Embryonic facial prominence (tissue), 1 donor: ENCODE measurements around the gene ARFGAP1.

Experiments used
- DNase-seq: peaks from one replicate; pipeline ENCODE4 v3.0.0-alpha.2; 2016; ENCODE audit errors: extremely low spot score

ARFGAP1 gene

DNA sequence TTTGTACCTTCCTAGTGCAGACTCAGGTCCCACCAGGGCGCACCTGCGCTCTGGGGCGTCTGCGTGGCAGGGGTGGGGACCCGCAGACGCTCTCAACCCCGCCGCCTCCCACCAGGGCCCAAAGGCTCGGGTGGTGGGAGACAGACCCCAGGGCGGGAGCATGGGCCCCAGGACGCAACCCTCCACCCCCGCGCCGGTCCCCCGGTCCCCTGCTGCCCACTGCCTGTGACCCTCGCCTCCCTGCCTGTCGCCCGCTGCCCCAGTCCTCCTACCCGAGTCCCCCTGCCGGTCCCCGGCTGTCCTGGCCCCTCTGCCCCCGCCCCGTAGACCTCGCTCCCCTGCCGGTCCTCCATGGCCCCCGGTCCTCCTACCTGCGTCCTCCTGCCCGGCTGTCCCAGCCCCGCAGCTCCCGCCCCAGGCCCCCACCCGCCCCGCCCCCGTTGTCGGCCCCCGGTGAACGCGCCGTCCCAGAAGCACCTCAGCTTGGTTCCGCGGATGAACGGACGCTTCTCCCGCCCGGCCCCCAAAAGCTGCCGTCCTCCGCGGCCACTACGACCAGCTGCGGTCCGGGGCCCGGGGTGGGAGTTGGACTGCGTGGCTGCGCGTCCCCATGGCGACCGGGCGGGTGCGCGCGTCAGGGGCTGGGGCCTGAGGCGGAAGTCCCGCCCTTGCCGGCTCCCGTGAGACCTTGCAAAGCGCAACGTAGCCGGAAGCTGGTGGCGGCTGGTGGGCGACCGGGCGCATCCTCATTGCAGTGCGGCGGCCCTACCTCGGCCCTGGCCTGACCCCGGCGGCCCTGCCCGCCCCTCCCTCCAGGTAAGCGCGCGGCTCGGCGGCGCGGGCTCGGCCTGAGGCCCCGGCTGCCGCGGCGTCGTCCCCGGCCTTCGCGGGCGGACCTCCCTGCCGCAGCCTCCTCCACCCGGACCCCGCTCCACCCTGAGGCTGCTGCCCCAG, at the start of gene ARFGAP1:
Gene ARFGAP1 (plus strand): TSS at position 709 of the 954 bp plus-strand sequence. CDS start 2,768 bp downstream, outside the sequence.
- DNase-seq: peak; percentile 74

DNA sequence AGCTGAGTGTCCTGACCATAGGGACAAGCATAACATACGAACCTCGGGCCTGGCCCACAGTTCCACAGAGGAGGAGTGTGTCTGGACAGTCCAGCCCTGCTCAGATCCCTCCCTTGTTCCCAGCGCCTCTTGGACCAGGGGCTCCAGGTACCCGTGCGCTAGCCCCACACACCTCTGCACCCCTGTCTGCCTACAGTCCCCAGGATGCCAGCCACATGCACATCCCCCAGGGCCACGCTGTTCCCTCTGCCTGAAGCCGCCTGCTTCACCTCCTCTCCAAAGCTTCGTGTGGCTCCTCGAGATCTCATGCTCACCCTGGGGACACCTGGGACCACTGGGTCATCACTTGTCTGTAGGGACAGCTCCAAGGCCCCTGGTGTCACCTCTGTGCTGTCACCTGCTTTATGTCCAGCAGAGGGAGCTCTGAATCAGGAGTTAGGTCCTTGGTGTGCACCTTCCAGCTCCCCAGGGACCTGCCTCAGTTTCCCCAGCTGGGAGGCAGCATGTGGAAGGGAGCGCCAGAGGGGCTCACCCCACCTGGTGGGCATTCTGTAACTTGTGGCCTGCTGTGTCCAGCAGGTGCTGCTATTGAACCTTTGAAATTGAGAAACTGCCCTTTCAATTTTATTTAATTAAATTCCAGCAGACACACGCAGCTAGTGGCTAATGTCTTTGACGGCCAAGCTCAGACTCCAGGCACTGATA, 49.3 kb upstream of the ARFGAP1 start:
- DNase-seq: no peak

DNA sequence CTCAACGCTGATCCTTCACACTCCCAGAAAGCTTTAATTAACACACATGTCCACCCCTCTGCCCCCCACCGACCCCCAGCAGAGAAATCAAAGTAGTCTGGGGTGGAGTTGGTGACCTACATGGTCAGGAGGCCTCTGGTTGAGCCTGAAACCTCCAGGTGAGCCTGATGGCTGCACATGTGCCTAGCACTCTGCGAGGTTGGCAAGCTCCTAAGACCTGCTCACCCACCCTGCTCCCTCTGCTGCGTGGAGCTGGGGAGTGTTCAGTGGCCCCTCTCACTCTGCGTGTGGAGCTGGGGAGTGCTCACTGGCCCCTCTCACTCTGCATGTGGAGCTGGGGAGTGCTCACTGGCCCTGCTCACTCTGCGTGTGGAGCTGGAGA, 48.8 kb upstream of the ARFGAP1 start:
- no peak for DNase-seq

DNA sequence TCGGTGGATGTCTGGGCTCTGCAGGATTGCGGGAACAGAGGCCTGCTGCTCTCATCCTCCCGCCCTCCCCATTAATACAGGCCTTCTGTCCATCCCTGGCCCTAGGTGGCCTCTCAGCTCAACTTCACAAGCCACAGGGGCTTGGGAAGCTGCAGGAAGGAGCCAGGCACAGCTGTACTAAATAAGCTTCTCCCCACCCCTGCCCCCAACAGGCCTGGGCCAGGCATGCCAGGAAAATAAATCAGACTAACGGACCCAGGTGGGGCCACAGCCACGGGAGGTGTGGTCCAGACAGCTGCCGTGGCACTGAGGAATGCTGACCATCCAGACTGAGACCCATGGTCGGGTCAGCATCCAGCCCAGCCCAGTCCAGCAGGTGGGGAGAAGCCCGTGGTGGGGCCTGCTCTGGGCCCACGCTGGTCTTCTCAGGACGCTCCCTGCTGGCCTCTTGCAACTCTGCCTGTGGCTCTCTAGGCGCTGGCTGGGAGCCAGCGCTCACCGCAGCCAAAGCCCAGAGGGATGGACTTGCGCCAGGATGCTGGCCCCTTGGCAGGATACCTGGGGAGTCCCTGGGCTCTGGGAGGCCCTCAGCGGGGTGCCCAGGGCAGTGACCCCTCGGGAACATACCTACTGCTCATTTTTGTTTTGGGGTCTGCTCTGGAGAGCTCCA, 48.1 kb upstream of the ARFGAP1 start:
- no peak for DNase-seq

DNA sequence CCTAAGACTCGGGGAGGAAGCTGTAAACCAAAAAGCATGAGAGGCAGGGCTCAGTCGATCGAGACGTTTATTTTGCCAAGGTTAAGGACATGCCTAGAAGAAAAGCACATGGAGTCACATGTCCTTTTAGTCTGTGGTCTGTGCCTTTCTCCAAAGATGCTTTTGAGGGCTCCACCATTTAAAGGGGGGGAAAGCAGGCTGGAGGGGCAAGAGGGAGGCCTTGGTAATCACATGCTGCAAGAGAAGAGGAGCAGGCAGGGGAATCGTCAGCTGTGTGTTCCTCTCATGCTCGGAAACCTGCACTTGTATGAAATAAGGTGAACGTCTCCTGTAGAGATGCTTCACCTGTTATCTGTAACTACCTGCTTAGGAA, 47.5 kb upstream of the ARFGAP1 start:
- no peak for DNase-seq

DNA sequence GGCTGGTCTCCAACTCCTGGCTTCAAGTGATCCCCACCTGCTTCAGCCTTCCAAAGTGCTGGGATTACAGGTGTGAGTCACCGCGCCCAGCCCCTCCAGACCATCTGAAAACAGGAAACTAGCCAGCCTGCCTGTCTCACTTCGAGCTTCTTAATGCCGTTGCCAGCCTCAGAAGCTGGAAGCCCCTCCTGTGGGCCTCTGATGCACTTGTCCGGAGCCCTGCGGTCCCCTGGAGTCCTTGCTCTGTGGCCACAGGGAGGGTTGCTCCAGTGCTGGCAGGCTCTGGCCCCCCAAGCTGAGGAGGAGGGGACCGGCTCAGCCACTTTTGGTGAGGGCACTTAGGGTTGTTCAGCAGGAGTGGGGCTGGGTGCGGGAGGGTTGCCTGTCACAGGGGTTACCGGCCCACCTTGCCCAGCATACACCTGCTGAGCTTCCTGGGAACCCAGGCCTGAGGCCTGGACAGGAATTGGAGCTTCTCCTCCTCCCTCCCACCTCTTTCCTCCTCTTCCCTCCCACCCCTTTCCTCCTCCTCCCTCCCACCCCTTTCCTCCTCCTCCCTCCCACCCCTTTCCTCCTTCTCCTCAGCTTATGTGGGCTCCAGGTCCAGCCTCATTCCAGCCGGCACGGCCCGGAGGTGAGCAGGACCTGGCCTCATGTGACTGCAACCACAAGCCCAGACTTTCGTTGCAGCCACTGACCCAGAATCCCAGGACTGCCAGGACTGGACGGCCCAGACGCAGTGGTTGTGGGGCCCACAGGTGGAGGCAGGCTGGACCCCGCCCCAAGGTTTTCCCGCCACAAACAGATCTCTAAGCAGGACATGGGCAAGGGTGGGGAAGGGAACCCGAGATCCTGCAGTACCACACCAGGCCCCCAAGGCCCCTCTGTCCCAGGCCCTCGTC, 46.3 kb upstream of the ARFGAP1 start:
- DNase-seq: no peak

DNA sequence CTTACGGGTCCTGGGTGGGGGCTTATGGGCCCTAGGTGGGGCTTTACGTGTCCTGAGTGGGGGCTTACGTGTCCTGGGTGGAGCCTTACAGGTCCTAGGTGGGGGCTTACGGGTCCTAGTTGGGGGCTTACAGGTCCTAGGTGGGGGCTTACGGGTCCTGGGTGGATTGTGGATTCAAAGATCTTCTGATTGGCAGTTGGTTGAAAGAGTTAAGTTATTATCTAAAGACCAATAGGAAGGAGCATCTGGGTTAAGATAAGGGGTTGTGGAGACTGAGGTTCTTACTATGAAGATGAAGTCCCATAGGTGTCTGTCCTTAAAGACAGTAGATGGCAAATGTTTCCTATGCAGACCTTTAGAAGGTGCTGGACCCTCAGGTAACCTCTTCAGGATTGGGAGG, 45.4 kb upstream of the ARFGAP1 start:
- no peak for DNase-seq

DNA sequence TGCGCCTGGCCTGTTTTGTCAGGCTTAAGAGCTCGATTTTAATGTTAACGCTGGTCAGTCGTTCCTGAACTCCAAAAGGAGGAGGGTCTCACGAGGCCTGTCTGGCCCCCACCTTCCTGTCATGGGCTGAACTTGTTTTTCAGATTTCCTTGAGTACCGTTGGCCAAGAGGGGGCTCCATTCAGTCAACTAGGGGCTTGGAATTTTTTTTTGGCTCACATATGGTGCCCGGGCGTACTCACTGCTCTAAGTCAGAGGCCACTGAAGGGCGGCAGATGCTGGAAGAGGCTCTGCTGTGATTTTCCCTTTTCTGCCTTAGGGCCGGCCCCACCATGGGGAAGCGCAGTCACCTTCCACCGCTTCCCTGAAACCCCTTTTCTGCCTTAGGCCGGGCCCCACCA, 43.8 kb upstream of the ARFGAP1 start:
- no peak for DNase-seq

DNA sequence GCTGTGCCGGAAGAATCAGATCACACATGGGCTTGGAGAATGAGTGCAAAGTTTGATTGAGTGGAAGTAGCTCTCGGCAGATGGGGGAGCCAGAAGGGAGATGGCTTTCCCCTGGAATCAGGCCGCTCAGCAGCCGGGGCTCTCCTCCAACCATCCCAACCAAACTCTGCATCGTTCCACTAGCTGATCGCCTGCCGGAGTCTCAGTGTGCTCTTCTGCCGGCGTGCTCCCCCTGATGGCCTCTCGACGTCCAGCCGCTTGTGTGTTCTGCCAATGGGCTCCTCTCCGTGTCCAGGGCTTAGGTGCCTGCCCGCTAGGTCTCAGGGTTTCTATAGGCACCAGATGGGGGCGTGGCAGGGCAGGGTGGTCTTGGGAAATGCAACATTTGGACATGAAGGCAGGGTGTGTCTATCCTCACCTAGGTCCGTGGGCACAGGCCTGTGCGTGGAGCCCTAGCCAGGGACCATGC, 41.8 kb upstream of the ARFGAP1 start:
- DNase-seq: no peak

DNA sequence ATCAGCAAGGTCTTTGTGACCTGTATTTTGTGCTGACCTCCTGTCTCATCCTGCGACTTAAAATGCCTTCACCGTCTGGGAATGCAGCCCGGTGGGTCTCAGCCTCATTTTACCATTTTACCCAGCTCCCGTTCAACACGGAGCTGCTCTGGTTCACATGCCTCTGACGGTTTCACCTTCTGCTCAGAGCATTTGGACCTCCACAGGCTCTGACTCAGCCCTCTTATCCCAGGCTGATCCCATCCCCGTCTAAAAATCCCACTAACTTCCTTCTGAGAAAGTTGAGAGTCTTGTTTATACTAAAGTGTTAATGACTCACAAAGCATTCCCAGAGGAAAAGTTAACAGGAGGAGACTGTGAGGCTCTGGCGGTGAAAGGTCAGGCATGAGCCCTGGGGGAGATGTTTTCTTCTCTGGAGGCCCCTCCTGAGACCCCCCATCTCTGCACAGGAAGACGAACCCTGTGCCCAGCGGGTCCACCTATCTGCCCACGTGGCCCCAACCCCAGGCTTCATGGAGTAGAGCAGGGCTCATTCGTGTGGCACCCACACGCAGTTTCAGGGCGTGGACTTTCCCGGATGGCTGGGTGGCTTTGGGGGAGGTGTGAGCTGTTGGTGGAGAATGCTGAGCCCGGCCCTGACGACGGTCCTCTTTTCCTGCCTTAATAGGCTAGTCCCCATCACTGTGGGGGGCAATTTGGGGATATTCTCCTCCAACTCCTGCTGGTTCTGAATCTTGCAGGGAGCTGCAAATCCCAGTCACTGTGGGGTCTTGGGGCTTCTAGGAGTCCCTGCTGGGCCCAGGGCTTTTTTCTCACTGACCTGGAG, 40.2 kb upstream of the ARFGAP1 start:
- DNase-seq: no peak

DNA sequence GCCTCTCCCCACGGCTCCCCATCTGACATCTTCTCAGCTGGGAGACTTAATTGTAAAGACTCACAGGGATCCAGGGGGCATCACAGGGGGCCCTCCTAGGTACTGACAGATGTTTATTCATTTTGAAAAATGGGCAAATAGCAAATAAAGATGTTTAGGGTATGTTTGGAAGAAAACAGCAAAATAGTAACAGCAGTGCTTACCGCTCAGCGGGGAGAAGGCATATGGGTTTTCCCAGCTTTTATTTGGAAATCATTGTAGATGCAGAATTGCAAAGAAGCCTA, 39.6 kb upstream of the ARFGAP1 start:
- no peak for DNase-seq

DNA sequence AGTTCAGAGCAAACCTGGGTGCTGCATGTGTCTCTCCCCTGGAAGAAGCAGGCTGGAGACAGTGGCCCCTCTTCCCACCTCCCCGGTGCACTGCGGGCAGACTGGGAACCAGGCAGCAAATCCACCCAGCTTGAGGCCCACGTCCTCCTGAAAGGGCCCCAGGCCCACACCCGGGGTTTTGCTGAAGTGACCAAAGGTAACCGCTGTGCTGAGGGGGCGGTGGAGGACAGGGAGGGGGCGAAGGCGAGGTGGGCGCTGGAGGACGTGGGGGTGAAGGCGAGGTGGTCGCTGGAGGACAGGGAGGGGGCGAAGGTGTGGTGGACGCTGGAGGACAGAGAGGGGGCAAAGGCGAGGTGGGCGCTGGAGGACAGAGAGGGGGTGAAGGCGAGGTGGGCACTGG, 38.7 kb upstream of the ARFGAP1 start:
- no peak for DNase-seq

DNA sequence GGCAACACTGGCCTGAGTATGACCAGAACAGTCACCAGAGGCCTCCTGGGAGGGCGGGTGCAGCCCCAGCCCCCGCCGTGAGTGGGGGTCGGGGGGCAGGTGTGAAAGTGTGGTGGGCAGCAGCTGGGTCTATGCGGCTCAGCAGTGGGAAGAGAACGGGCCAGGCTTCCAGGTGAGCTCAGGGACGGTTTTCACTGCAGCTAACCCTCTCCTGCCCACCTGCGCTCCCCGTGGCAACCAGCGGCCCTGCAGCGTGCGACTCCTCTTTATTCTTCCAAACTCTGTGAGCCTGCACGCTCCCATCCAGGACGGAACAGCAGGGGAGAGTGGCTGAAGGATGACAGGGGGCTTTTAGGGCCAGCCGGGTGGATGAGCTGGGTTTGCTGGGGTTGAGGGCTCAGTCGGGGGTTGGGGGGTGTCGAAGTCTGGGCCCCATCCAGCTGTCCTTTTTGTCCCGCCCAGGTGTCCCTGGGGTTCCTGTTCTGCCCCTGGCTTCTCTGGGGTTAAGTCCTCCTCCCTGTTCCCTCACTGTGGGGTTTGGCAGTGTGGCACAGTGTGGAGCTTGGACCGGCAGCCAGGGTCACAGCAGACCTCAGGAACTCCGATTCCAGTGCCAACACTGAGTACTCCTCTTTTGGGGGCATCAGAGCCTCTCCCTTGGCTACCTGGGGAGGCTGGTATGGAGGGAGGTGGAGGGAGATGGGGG, 37.8 kb upstream of the ARFGAP1 start:
- no peak for DNase-seq

DNA sequence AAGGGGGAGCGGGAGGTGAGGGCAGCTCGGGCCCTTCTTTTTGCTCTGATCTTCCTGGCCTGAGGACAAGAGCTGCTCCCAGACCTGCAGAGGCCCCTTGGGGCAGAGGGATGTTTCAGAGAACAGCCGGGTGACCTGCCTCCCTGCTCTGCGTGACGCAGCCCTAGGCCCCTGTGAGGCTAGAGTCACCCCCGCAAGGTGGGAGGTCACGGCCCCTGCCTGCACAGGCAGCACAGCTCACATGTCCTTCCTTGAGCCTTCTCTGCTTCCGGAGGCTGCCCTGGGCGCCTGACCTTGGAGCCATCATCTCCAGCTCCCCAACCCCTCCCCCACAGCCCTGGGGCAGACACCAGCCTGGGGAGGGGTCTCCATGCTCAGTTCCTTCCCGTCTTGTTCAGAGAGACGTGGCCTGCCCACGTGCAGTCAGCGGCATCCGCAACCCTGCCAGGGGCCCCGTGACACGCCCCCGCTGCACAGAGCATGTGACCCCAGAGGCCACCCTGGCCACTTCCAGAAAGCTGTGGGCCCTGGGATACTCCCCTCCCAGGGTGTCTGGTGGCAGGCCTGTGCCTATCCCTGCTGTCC, 37.1 kb upstream of the ARFGAP1 start, which contains the start of gene BIRC7:
Gene BIRC7 (plus strand): TSS at position 507 of the 585 bp plus-strand sequence. CDS start 192 bp downstream, outside the sequence.
- no peak for DNase-seq

DNA sequence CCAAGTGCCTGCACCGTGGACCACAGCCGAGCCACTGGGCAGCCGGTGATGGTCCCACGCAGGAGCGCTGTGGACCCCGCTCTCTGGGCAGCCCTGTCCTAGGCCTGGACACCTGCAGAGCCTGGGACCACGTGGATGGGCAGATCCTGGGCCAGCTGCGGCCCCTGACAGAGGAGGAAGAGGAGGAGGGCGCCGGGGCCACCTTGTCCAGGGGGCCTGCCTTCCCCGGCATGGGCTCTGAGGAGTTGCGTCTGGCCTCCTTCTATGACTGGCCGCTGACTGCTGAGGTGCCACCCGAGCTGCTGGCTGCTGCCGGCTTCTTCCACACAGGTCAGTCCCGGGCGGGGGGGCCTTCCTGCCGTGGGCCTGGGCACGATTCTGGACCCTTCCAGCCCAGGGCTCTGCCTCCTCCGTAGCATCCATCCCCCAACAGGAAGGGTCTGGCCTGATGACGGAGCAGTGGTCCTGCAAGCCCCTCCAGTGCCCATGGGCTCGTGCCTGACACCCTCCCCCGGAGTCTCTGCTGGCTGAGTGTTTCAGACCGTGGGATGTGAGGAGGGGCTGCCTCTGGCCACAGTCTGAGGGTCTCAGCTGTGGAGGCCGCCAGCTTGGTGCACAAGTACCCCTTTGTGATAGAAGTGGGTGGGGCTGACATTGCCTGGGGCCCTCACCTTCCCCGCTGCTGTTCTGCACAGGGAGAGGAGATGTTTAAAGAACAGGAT, 36.3 kb upstream of the ARFGAP1 start:
- no peak for DNase-seq

DNA sequence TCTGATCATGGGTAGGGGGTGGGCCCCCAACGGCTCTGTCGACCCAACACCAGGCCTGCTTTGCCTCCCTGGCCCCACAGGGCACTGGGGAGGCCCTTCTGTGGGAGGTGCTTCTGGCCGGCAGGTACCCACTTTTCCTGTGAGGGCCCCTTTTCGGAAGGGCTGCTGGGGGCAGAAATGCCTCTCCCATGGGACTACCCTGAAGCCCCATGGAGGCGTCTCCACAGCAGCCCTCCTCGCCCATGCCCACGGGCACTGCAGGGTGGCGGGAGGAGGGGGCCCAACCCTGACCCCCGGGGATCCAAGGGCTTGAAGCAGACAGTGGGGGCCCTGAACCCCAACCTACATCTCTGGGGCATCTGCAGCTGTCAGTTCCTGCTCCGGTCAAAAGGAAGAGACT, 34.6 kb upstream of the ARFGAP1 start:
- no peak for DNase-seq

DNA sequence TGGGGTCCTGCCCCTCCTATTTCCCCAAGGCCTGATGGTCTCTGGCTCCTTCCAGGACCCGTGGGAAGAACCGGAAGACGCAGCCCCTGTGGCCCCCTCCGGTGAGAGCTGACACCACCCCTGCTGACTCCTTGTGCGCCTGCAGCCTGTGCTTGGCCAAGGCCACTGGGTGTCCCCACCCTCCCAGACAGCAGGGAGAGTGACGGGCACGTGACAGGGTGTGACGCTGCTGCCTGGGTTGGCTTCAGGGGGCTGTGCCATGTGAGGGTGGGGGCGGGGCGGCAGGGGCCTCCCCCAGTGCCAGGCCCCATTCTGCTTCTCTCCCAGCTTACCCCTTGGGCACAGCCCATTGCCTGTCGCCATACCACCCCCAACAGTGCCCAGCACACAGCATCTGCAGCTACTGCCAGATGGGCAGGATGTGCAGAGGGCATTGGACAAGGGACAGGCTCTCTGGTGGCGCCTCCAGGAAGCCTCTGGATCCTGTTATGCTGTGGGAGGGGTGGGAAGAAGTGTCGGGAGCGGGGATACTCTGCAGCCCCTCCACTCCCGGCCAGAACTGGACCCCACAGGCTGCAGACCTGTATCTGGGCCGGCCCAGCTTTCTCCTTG, 34.0 kb upstream of the ARFGAP1 start:
- no peak for DNase-seq

DNA sequence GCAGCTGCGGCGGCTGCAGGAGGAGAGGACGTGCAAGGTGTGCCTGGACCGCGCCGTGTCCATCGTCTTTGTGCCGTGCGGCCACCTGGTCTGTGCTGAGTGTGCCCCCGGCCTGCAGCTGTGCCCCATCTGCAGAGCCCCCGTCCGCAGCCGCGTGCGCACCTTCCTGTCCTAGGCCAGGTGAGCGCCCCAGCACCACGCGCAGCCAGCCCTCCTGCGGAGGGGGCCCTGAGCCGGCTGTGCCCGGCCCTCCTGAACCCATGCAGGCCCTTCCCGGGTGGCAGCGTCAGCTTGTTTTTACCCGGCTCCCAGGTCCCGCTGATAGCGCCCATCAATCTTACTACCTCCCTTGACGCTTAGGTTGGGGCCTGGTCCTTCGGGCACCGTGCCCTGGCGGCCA, 33.2 kb upstream of the ARFGAP1 start:
- DNase-seq: no peak
